Vagina (tissue), 2 donors: ENCODE data around the gene TNNI3. TPM values are rescaled to one million over a fixed set of nuclear protein-coding genes. Genes with fewer than 3 reads are reported as not detected.
"Not testable (repeated sequence)": the region's sequence is repeated elsewhere in the genome, so short reads cannot be mapped to it uniquely, and the experiment has no call there.

ENCODE experiments used
- DNase-seq, 2 donors: peaks; one replicate each; pipeline ENCODE4 v3.0.0-alpha.2; 2017; ENCODE audit errors: extremely low spot score in 2 of 2
- H3K27ac ChIP-seq: fragments of 200-600 bp; sonication (generic); one replicate; pipeline ENCODE4 v1.5.1; 2019
- H3K27me3 ChIP-seq: fragments of 200-600 bp; sonication (generic); one replicate; pipeline ENCODE4 v1.5.1; 2019
- H3K36me3 ChIP-seq, 2 donors: fragments of 200-600 bp; sonication (generic); one replicate each; pipeline ENCODE4 v1.5.1; 2017 to 2019
- H3K4me1 ChIP-seq: fragments of 200-600 bp; sonication (generic); one replicate; pipeline ENCODE4 v1.5.1; 2019
- H3K4me3 ChIP-seq, 2 donors: fragments of 200-600 bp; sonication (generic); 1 replicate in 1 of 2; 2 replicates in 1 of 2; pipeline ENCODE4 v1.5.1; 2016 to 2019
- H3K9me3 ChIP-seq: fragments of 200-600 bp; sonication (generic); one replicate; pipeline ENCODE4 v1.5.1; 2019
- CTCF ChIP-seq, 3 experiments: fragments of 450-650 bp in 2 of 3; fragments of 200-600 bp in 1 of 3; sonication (generic) in 1 of 3; IDR thresholded peaks; one replicate each; pipeline ENCODE4 v1.5.1; 2017 to 2019; ENCODE audit warnings: antibody characterized with exemption in 3 of 3, mild to moderate bottlenecking in 2 of 3, moderate library complexity in 2 of 3
- POLR2A ChIP-seq, 2 donors: fragments of 450-650 bp; IDR thresholded peaks; one replicate each; pipeline ENCODE4 v1.6.1; 2017; ENCODE audit warnings: antibody characterized with exemption in 2 of 2, mild to moderate bottlenecking in 2 of 2, moderate library complexity in 2 of 2
- POLR2AphosphoS5 ChIP-seq, 2 donors: sonication (generic); formaldehyde crosslinking; IDR thresholded peaks; one replicate each; pipeline ENCODE4 v1.9.0; 2017; ENCODE audit warnings: antibody characterized with exemption in 2 of 2, mild to moderate bottlenecking in 2 of 2, low read depth in 1 of 2; ENCODE audit not compliant: insufficient read depth in 1 of 2
- intact Hi-C: fragments of 100-400 bp; cut with DNase I; formaldehyde crosslinking; loops from one replicate; pipeline ENCODE4 v1.15.1; 2023
- total RNA-seq: library from RNA; depleted of rRNA; stranded (reverse); fragments of >200 nt; gene quantifications from one replicate; pipeline ENCODE4 v1.2.3, GENCODE V29; 2016

The TNNI3 gene
- total RNA-seq, 1 donor from 2014 or later, result not detected

DNA sequence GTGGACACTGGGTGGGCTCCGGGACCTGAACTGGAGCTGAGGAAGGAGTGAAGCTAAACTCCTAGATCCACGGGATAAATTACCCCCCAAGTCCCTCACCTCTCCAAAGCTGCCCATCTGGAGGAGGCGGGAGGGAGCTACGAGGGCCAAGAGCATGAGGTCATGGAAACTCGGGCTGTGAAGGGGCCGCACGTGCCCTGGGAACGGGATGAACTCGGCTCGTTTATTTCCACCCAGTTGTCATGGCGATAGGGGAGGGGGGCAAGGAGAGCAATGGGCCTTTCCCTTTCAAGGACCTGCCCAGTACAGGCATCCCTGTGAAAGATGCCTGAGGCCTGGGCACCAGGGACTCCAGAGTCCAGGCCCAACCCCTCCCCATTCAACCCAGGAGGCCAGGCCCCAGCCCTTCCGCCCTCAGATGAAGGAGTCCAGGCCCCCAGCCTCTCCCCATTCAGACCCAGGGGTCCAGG is 43.9 kb downstream of the TNNI3 start:
- peak overlapping the region; percentile 96 for H3K27ac ChIP-seq
- H3K9me3 ChIP-seq, result no peaks in the 10 kb centered on the region
- peak in 1 of 2 donors; percentile 96 for DNase-seq
- no peak for TF ChIP-seq POLR2A (IDR thresholded peaks at IDR 0.05)
- TF ChIP-seq POLR2AphosphoS5 (IDR thresholded peaks at IDR 0.05; ENCODE audit: insufficient read depth in 1 of 2, low read depth in 1 of 2), result peak; percentile 89 to 90
- no peaks in the 10 kb centered on the region for H3K27me3 ChIP-seq
- peak overlapping the region; percentile 9 to 39 for H3K4me3 ChIP-seq
- no peaks in the 10 kb centered on the region for H3K36me3 ChIP-seq
- H3K4me1 ChIP-seq, result peaks cover 68% of the 10 kb centered on the region
- intact Hi-C loops, result loop anchor here (10.0 kb wide), 1 partner anchor 551 kb away; no protein-coding TSS in a partner anchor

DNA sequence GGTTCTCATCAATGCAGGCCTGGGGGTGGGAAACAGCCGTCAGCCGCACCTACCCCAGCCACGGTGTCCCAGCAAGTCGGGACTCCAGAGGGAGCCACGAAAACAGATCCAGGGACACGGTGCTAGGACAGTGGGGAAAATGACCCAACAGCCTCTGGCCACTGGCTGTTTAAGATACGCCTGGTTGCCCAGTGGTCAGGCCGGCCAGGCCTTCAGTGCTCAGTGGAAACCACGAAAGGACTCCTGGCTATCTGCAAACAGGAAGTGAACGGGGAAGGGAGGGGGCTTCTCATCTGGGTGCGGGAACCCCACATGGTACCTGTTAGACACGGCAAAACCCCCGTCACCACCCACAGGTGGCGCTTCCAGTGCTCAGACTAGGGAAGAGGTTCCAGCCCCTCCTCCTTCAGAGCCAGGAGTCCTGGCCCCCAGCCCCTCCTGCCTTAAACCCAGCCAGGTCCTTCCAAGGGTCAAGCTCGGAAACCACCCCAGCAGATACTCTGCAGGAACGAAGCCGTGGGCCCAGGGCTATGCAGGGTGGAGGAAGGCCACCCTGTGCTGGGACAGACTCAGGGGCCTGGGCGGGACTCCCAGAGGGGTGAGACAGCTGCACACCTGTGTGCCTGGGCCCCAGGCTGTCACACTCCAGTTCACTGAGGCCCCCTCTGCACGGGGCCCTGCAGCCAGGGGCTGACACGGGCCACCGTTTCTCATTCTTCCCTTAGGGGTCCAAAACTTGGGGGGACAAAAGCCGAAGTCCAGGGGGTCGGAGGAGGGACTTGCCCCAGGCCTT is 44.6 kb downstream of the TNNI3 start:
- intact Hi-C loops, result loop anchor here (10.0 kb wide), 1 partner anchor 552 kb away; no protein-coding TSS in a partner anchor
- TF ChIP-seq POLR2AphosphoS5 (IDR thresholded peaks at IDR 0.05; ENCODE audit: insufficient read depth in 1 of 2, low read depth in 1 of 2), result no peak
- no peak for TF ChIP-seq CTCF (IDR thresholded peaks at IDR 0.05)
- no peak for TF ChIP-seq POLR2A (IDR thresholded peaks at IDR 0.05)
- H3K9me3 ChIP-seq, result no peaks in the 10 kb centered on the region
- H3K4me3 ChIP-seq, result peak overlapping the region; percentile 8 to 39
- DNase-seq, result no peak
- H3K36me3 ChIP-seq, result no peaks in the 10 kb centered on the region
- peak overlapping the region; percentile 96 for H3K27ac ChIP-seq
- no peaks in the 10 kb centered on the region for H3K27me3 ChIP-seq
- H3K4me1 ChIP-seq, result peaks cover 62% of the 10 kb centered on the region

DNA sequence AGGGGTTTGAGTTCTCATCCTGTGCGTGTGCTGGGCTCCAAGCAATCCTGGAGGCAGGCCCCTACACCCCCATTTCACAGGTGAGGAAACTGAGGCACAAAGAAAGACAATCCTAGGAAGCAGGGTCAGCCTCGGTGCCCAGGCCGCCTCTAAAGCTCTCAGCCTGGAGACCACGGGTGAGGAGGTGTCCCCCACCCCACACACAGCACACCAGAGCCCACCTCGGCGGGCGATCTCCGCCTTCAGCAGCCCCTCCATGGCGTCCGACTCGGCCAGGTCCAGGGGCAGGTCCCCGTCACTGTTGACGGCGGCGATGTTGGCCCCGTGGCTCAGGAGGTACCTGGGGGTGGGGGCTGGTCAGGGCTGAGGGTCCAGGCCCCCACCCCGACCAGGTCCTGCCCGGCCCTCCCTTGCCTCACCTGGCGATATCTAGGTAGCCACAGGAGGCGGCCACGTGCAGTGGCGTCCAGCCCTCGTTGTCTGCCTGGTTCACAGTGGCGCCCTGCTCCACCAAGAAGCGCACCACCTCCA is 45.2 kb downstream of the TNNI3 start:
- intact Hi-C loops, result loop anchor here (10.0 kb wide), 1 partner anchor 552 kb away; no protein-coding TSS in a partner anchor

DNA sequence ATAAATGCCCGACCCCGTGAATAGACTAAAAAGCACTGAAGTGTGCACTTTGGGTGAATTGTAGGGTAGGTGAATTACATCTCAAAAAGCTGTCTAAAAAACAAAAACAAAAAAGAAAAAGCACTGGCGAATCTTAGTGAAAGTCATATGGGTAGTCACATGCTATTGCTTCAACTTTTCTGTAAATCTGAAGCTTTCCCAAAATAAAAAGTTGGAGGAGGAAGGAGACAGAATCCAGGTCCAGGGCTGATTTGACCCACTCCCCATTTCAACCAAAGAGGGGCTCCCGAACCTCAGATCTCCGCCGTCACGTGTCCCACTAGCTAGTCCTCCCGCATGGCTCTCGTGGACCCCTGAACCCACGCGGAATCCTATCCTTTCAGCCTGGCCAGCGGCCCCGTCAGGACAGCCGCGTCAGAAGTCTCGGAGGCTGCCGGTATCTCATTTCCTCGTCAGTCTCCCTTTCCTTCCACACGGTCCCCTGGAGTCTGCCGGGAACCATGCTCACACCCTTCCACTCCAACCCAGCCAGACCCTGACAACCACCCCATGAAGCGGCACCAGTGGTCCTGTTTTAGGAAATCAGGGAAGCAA is 46.2 kb downstream of the TNNI3 start:
- Histone ChIP-seq H3K9me3 (no peaks in the 10 kb centered on the region), H3K27me3 (no peaks in the 10 kb centered on the region), H3K4me3 (peak overlapping the region in 1 of 2 donors; percentile 17), H3K36me3 (no peaks in the 10 kb centered on the region), H3K27ac (peak overlapping the region; percentile 96), H3K4me1 (peaks cover 55% of the 10 kb centered on the region)
- TF ChIP-seq POLR2AphosphoS5 (IDR thresholded peaks at IDR 0.05; ENCODE audit: insufficient read depth in 1 of 2, low read depth in 1 of 2) (peak; percentile 27 to 62), POLR2A (IDR thresholded peaks at IDR 0.05) (no peak)
- no peak for DNase-seq
- intact Hi-C loops, result loop anchor here (10.0 kb wide), 1 partner anchor 553 kb away; no protein-coding TSS in a partner anchor

More for the DNA sequence above, 45.2 kb downstream of the TNNI3 start:
- Histone ChIP-seq H3K36me3 (no peaks in the 10 kb centered on the region), H3K9me3 (no peaks in the 10 kb centered on the region), H3K27ac (peak overlapping the region; percentile 96), H3K4me3 (no peak overlapping the region), H3K27me3 (no peaks in the 10 kb centered on the region), H3K4me1 (peaks cover 60% of the 10 kb centered on the region)
- TF ChIP-seq POLR2AphosphoS5 (IDR thresholded peaks at IDR 0.05; ENCODE audit: insufficient read depth in 1 of 2, low read depth in 1 of 2), result no peak
- TF ChIP-seq CTCF (IDR thresholded peaks at IDR 0.05), result no peak
- no peak for TF ChIP-seq POLR2A (IDR thresholded peaks at IDR 0.05)
- DNase-seq, result no peak

GRCh38 chr19:55109527-55110291 is 47.8 kb downstream of the TNNI3 start:
- DNase-seq, result no peak
- TF ChIP-seq POLR2AphosphoS5 (IDR thresholded peaks at IDR 0.05; ENCODE audit: insufficient read depth in 1 of 2, low read depth in 1 of 2), result no peak
- TF ChIP-seq CTCF (IDR thresholded peaks at IDR 0.05), result no peak
- no peak for TF ChIP-seq POLR2A (IDR thresholded peaks at IDR 0.05)

DNA sequence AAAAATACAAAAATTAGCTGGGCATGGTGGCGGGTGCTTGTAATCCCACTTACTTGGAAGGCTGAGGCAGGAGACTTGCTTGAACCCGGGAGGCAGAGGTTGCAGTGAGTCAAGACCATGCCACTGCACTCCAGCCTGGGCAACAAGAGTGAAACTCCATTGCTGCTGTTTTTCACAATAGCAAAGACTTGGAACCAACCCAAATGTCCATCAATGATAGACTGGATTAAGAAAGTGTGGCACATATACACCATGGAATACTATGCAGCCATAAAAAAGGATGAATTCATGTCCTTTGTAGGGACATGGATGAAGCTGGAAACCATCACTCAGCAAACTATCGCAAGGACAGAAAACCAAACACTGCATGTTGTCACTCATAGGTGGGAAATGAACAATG is 50.3 kb downstream of the TNNI3 start:
- intact Hi-C loops, H3K4me3 ChIP-seq, H3K9me3 ChIP-seq, H3K27ac ChIP-seq, H3K27me3 ChIP-seq, DNase-seq: not testable (repeated sequence)
- Histone ChIP-seq H3K36me3 (peaks cover 0 to 15% of the 10 kb centered on the region in 2 donors), H3K4me1 (peaks cover 14% of the 10 kb centered on the region)

More at GRCh38 chr19:55109527-55110291, 47.8 kb downstream of the TNNI3 start:
- intact Hi-C loops, result loop anchor here (10.0 kb wide), 1 partner anchor 555 kb away; no protein-coding TSS in a partner anchor
- no peaks in the 10 kb centered on the region for H3K27me3 ChIP-seq
- H3K4me3 ChIP-seq, result no peak overlapping the region
- no peaks in the 10 kb centered on the region for H3K36me3 ChIP-seq
- H3K4me1 ChIP-seq, result peaks cover 38% of the 10 kb centered on the region
- peak overlapping the region; percentile 96 for H3K27ac ChIP-seq
- no peaks in the 10 kb centered on the region for H3K9me3 ChIP-seq
